ENCODE data around the gene HTR4.

DNA sequence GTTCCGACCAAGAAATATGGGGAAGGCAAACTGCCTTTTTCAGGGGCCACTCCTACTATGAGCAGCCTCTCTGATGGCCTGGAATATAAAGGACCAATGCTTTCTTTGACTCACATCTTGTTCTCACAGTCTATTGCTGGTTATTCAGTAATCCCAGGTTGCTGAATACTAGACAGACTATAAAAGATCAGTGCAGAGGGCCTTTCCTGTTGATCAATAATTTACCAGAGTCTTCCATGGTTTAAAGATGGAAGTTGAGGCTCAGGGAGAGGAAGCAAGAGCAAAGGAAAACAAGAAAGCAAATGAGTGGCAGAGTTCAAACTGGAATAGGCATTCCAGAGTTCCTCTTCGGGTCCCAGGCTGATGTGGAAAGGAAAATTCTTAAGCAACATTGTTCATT is 207.7 kb downstream of the HTR4 start:
- TF ChIP-seq POLR2A (IDR thresholded peaks at IDR 0.05) (no peak), POLR2AphosphoS5 (IDR thresholded peaks at IDR 0.05) (no peak), CTCF (IDR thresholded peaks at IDR 0.05) (no peak), EP300 (IDR thresholded peaks at IDR 0.05) (no peak)
